Loucy (cell line): ENCODE results near the gene ADGRD2.

Source experiments
- EZH2phosphoT487 ChIP-seq: fragments of 200-600 bp; IDR thresholded peaks from 2 replicates; pipeline ENCODE4 v1.6.1; 2018; ENCODE audit warnings: antibody characterized with exemption, mild to moderate bottlenecking, moderate library complexity, borderline replicate concordance
- TF ChIP-seq, protein P1 (sequence below): fragments of 200-600 bp; sonication (generic); conservative IDR thresholded peaks from 2 replicates; pipeline ENCODE4 v1.5.1; 2014; ENCODE audit warnings: mild to moderate bottlenecking, antibody characterized with exemption, low read length

DNA sequence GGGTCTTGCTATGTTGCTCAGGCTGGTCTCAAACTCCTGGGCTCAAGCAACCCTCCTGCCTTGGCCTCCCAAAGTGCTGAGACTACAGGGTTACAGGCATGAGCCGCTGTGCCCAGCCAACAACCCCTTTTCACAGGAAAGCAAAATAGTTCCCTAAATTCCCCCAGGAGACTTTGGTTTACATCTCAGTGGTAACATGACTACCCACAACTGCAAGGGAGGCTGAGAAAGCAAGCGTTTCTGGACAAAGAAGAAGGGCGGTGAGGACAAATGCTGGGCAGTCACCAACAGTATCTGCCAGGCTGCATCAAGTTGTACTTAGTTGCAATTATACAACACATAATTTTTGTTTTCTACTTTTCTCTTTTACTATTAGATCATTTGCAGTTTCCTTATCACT is 7.4 kb upstream of the ADGRD2 start:
- TF ChIP-seq, protein P1, sequence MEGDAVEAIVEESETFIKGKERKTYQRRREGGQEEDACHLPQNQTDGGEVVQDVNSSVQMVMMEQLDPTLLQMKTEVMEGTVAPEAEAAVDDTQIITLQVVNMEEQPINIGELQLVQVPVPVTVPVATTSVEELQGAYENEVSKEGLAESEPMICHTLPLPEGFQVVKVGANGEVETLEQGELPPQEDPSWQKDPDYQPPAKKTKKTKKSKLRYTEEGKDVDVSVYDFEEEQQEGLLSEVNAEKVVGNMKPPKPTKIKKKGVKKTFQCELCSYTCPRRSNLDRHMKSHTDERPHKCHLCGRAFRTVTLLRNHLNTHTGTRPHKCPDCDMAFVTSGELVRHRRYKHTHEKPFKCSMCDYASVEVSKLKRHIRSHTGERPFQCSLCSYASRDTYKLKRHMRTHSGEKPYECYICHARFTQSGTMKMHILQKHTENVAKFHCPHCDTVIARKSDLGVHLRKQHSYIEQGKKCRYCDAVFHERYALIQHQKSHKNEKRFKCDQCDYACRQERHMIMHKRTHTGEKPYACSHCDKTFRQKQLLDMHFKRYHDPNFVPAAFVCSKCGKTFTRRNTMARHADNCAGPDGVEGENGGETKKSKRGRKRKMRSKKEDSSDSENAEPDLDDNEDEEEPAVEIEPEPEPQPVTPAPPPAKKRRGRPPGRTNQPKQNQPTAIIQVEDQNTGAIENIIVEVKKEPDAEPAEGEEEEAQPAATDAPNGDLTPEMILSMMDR: no peak
- TF ChIP-seq EZH2phosphoT487: no peak
